ENCODE measurements around the gene HS3ST4.
"Not testable (repeated sequence)": the region's sequence is repeated elsewhere in the genome, so short reads cannot be mapped to it uniquely, and the experiment has no call there.

HS3ST4 gene

GRCh38 chr16:25734430-25735385 lies 42.9 kb downstream of the HS3ST4 start:
- no peak for DNase-seq (ENCODE audit: low spot score)

- no peak for DNase-seq (ENCODE audit: low spot score)
Measured at GRCh38 chr16:25735645-25736044, 43.9 kb downstream of the HS3ST4 start.

DNA sequence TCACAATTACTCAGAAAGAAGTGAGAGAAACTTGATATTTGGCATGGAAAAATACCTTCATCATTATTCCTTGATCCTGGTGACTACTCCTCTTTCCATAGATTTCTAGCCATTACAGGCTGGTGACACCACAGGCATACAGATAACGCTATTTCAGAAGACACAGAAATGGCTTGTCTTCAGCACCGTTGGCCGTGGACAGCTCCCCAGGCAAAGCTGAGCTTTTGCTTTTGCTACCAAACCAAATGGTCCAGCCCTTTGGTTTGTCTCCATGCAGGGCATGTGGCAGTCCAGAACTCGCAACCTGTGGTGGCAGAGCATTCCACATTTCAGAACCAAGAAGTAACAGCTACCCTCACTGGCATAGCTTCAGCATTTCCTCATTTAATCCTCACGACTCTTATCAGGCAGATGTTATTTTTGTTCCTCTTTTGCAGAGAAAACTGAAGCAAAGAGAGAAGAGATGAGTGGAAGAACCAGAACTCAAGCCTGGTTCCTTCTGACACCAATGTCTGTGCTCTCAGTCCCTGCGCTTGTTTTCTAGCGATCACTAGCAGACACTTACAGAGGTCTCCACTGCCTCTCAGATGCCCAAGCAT lies 55.5 kb downstream of the HS3ST4 start:
- DNase-seq (ENCODE audit: low spot score), result peak; percentile 10

DNA sequence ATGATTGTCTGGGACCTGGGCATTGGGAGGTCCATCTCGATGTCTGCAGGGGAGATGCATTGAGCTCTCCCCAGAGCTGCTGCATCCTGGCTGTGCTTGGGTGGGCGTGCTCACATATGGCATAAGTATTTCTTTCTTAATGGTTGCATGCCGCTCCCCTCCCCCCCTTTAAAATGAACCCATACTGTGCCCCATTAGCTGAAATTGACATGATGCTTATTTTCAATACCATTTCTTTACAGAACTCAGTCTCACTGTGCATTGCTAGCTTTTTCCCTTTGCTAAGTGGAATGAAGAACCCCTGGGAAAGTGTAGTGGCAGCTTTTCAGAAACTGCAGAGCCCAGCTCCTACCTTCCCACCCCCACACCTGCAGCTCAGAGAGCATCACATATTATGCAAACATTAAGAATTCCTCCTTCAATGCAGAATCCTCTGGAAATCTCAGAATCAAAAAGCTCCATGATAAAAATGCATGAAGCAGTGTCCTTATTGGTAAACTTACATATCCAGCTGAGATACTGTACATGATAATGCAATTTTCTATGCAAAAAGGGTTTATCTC lies 56.4 kb downstream of the HS3ST4 start:
- DNase-seq (ENCODE audit: low spot score), result no peak

GRCh38 chr16:25750488-25751216 lies 58.9 kb downstream of the HS3ST4 start:
- no peak for DNase-seq (ENCODE audit: low spot score)

- DNase-seq (ENCODE audit: low spot score), result no peak
Measured at GRCh38 chr16:25751230-25751835, 59.6 kb downstream of the HS3ST4 start.

- DNase-seq (ENCODE audit: low spot score), result no peak
Measured at GRCh38 chr16:25764466-25764865, 72.7 kb downstream of the HS3ST4 start.

GRCh38 chr16:25771216-25771615 lies 79.5 kb downstream of the HS3ST4 start:
- DNase-seq (ENCODE audit: low spot score), result no peak

- no peak for DNase-seq (ENCODE audit: low spot score)
Measured at GRCh38 chr16:25771812-25772568, 80.2 kb downstream of the HS3ST4 start.

DNA sequence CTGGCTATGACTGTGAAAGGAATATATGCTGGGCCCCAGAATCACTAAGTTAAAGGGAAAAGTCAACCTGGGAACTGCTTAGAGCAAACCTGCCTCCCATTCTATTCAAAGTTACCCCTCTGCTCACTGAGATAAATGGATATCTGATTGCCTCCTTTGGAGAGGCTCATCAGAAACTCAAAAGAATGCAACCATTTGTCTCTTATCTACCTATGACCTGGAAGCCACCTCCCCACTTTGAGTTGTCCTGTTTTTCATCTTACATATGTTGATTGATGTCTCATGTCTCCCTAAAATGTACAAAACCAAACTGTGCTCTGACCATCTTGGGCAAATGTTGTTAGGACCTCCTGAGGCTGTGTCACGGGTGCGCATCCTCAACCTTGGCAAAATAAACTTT lies 84.5 kb downstream of the HS3ST4 start:
- DNase-seq (ENCODE audit: low spot score), result not testable (repeated sequence)

- no peak for DNase-seq (ENCODE audit: low spot score)
Measured at GRCh38 chr16:25783226-25783625, 91.5 kb downstream of the HS3ST4 start.

DNA sequence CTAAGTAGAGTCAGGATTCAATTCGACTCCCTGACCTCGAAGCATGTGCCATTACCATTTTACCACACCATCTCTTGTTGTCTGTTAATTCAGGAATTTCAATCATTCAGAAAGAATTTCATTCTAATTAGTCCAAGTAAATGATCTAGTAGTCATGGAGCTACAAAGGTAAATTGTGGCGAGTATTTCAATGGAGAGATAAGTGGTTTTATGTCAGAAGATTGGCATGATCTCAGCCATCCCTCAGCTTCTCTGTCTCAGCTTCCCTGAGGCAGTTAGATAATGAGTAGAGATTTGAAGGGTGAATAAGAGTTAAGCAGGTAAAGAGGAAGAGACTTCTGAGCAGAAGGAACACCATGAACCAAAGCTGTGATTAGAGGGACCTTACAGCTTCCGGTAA lies 93.6 kb downstream of the HS3ST4 start:
- no peak for DNase-seq (ENCODE audit: low spot score)

- DNase-seq (ENCODE audit: low spot score), result no peak
Measured at GRCh38 chr16:25786748-25787147, 95.0 kb downstream of the HS3ST4 start.

DNA sequence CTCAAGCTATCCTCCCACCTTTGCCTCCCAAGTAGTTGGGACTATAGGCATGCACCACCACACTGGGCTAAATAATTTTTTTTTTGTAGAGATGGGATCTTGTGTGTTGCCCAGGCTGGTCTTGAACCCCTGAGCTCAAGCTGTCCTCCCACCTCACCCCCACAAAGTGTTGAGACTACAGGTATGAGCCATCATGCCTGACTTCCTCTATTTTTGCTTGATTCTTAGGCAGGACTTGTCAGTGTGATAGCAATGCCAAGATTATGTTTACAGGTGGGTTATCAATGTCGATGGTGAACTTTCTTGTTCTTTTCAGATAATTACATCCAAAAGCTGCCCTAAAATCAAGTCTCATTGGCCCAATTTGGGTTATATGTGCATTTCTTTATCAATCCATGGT lies 96.9 kb downstream of the HS3ST4 start:
- no peak for DNase-seq (ENCODE audit: low spot score)

- DNase-seq (ENCODE audit: low spot score), result no peak
Measured at GRCh38 chr16:25796239-25796638, 104.5 kb downstream of the HS3ST4 start.

DNA sequence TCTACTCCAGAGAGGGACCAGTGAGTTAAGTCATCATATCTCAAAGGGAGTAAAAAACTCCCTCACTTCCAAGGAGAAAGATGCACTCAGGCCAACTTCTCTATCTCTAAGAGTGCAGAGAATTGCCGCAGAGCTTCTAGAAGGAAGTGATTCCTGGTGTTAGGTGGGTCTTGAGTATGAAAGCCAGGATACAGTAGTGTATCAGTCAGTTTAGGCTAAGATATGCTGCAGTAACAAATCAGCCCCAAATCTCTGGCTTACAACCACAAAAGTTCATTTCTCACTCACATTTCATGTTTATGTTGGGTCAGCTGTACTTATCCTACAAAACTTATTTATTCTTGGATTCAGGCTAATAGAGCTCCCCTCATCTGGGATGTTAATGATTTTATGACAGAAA lies 106.3 kb downstream of the HS3ST4 start:
- no peak for DNase-seq (ENCODE audit: low spot score)

- no peak for DNase-seq (ENCODE audit: low spot score)
Measured at GRCh38 chr16:25799816-25800215, 108.1 kb downstream of the HS3ST4 start.

GRCh38 chr16:25812215-25812614 lies 120.5 kb downstream of the HS3ST4 start:
- DNase-seq (ENCODE audit: low spot score), result no peak

DNA sequence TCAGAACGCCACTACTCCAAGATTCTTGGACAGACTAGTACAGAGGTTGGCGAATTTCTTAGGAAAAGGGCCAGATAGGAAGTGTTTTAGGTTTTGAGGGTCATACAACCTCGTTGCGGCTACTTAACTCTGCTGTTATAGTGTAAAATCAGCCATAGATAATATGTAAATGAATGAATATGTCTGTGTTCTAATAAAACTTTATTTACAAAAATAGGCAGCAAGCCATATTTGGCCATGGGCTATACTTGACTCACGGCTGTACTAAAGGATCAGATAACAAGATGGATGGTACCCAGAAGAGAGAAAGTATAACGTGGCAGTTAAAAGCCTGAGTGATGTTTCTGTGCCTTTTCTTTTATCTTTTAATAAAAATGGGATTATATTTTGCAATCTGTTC lies 125.5 kb downstream of the HS3ST4 start:
- DNase-seq (ENCODE audit: low spot score), result no peak

GRCh38 chr16:25817876-25818275 lies 126.1 kb downstream of the HS3ST4 start:
- DNase-seq (ENCODE audit: low spot score), result no peak

- no peak for DNase-seq (ENCODE audit: low spot score)
Measured at GRCh38 chr16:25823891-25824290, 132.1 kb downstream of the HS3ST4 start.
